HepG2 (cell line): Measurements from ENCODE around the gene CCDC57. TPM values are rescaled to one million over a fixed set of nuclear protein-coding genes. Genes with fewer than 3 reads are reported as not detected.

Experiments
- ARID2 ChIP-seq: sonication (generic); formaldehyde crosslinking; IDR thresholded peaks from 2 replicates; pipeline ENCODE4 v1.8.1; 2022; ENCODE audit warnings: mild to moderate bottlenecking, missing genetic modification reagents, borderline replicate concordance
- ATF6 ChIP-seq: sonication (generic); formaldehyde crosslinking; conservative IDR thresholded peaks from 2 replicates; pipeline ENCODE4 v1.4.0; 2020; ENCODE audit warnings: missing genetic modification reagents
- FOXA3 ChIP-seq: IDR thresholded peaks from 2 replicates; pipeline ENCODE4 v1.6.1; 2016; ENCODE audit warnings: missing genetic modification reagents, missing compliant biosample characterization
- HMGA1 ChIP-seq: sonication (generic); formaldehyde crosslinking; conservative IDR thresholded peaks from 2 replicates; pipeline ENCODE4 v1.4.0; 2020; ENCODE audit warnings: missing genetic modification reagents
- HNF4A ChIP-seq: sonication (generic); formaldehyde crosslinking; IDR thresholded peaks from 2 replicates; pipeline ENCODE4 v1.4.0; 2020; ENCODE audit warnings: missing genetic modification reagents
- MAFF ChIP-seq: IDR thresholded peaks from 2 replicates; pipeline ENCODE4 v1.6.1; 2011; ENCODE audit warnings: low read depth, low read length, improper control_type of control experiment
- MBD4 ChIP-seq: IDR thresholded peaks from 2 replicates; pipeline ENCODE4 v1.6.1; 2012; ENCODE audit warnings: low read length, inconsistent platforms, borderline replicate concordance
- MLLT10 ChIP-seq: sonication (generic); formaldehyde crosslinking; IDR thresholded peaks from 2 replicates; pipeline ENCODE4 v1.4.0; 2020; ENCODE audit warnings: missing genetic modification reagents
- POGZ ChIP-seq: sonication (generic); formaldehyde crosslinking; IDR thresholded peaks from 2 replicates; pipeline ENCODE4 v1.4.0; 2020; ENCODE audit warnings: mild to moderate bottlenecking, missing genetic modification reagents
- POLR2A ChIP-seq, 2 experiments: IDR thresholded peaks; 2 replicates each; pipeline ENCODE4 v1.6.1; 2011; ENCODE audit warnings: low read depth in 2 of 2, low read length in 2 of 2, mild to moderate bottlenecking in 1 of 2, moderate library complexity in 1 of 2; ENCODE audit not compliant: insufficient read depth in 1 of 2
- RFX1 ChIP-seq: fragments of 450-650 bp; IDR thresholded peaks from 2 replicates; pipeline ENCODE4 v1.6.1; 2017
- RNF219 ChIP-seq: sonication (generic); formaldehyde crosslinking; IDR thresholded peaks from 2 replicates; pipeline ENCODE4 v1.5.0; 2020; ENCODE audit warnings: mild to moderate bottlenecking, missing genetic modification reagents
- SUZ12 ChIP-seq: fragments of 150-350 bp; IDR thresholded peaks from 2 replicates; pipeline ENCODE4 v1.6.1; 2014; ENCODE audit warnings: low read depth, low read length
- TFDP1 ChIP-seq: IDR thresholded peaks from 2 replicates; pipeline ENCODE4 v1.6.1; 2016; ENCODE audit warnings: missing compliant biosample characterization, missing genetic modification reagents, borderline replicate concordance
- ZBTB7B ChIP-seq: sonication (generic); formaldehyde crosslinking; IDR thresholded peaks from 2 replicates; pipeline ENCODE4 v1.4.0; 2020; ENCODE audit warnings: missing genetic modification reagents
- ZNF20 ChIP-seq: sonication (generic); formaldehyde crosslinking; IDR thresholded peaks from 2 replicates; pipeline ENCODE4 v1.4.0; 2020; ENCODE audit warnings: mild to moderate bottlenecking, moderate library complexity, missing genetic modification reagents
- ZNF382 ChIP-seq: sonication (generic); formaldehyde crosslinking; IDR thresholded peaks from 2 replicates; pipeline ENCODE4 v1.5.0; 2020; ENCODE audit warnings: missing genetic modification reagents, mild to moderate bottlenecking, borderline replicate concordance
- ZNF891 ChIP-seq: sonication (generic); formaldehyde crosslinking; IDR thresholded peaks from 2 replicates; pipeline ENCODE4 v1.5.0; 2020; ENCODE audit warnings: mild to moderate bottlenecking, missing genetic modification reagents
- ZSCAN29 ChIP-seq: sonication (generic); formaldehyde crosslinking; conservative IDR thresholded peaks from 2 replicates; pipeline ENCODE4 v1.4.0; 2020; ENCODE audit warnings: mild to moderate bottlenecking, missing genetic modification reagents
- polyA plus RNA-seq, 8 experiments: library from polyadenylated mRNA; depleted of rRNA in 3 of 8; stranded (reverse) in 7 of 8; unstranded in 1 of 8; fragments of >200 nt; fragmentation: Illumina TruSeq in 4 of 8; extraction: Trizol in 4 of 8; gene quantifications; 2 replicates each; pipeline versions ENCODE4 v1.2.1 to v1.2.3, GENCODE V29; 2011 to 2016; ENCODE audit warnings: low read depth in 4 of 8, missing spikeins in 1 of 8, mixed read lengths in 1 of 8; ENCODE audit not compliant: insufficient read depth in 1 of 8
- total RNA-seq, 5 experiments: library from RNA; depleted of rRNA; stranded (reverse); fragments of >200 nt; fragmentation: Illumina TruSeq; extraction: Trizol; gene quantifications; 2 replicates each; pipeline ENCODE4 v1.2.3, GENCODE V29; 2016; ENCODE audit warnings: low read depth in 1 of 5
- TF ChIP-seq, protein P1 (sequence below): sonication (generic); formaldehyde crosslinking; IDR thresholded peaks from 2 replicates; pipeline ENCODE4 v1.4.0; 2020; ENCODE audit warnings: missing genetic modification reagents
- TF ChIP-seq, protein P2 (sequence below): sonication (generic); formaldehyde crosslinking; IDR thresholded peaks from 2 replicates; pipeline ENCODE4 v1.5.1; 2020; ENCODE audit warnings: missing genetic modification reagents, mild to moderate bottlenecking, borderline replicate concordance

Gene CCDC57
- total and polyA plus RNA-seq, 2 of the 13 experiments (the other 11 are each of a cell fraction or from before 2014, with no cell fraction given) = 59.3 to 59.9 TPM

GRCh38 chr17:82101767-82102679 lies 110.6 kb downstream of the CCDC57 start (continued):
- TF ChIP-seq RNF219 (CRISPR knock-in tag) (no peak), POGZ (CRISPR knock-in tag) (no peak), TFDP1 (CRISPR knock-in tag) (peak; percentile 74), POLR2A (IDR thresholded peaks at IDR 0.05; ENCODE audit: insufficient read depth in 1 of 2, low read depth in 2 of 2, low read length in 2 of 2) (no peak), ATF6 (CRISPR knock-in tag) (no peak), HMGA1 (CRISPR knock-in tag) (no peak), ZSCAN29 (0 out of 2 replicates have a peak, but pooled peaks have one; percentile 21), HNF4A (CRISPR knock-in tag) (peak; percentile 74), MLLT10 (CRISPR knock-in tag) (no peak), MBD4 (no peak), ARID2 (no peak), RFX1 (no peak), SUZ12 (no peak), ZNF382 (no peak), ZBTB7B (peak; percentile 83), ZNF891 (CRISPR knock-in tag) (peak; percentile 82), FOXA3 (peak; percentile 59), MAFF (no peak), ZNF20 (CRISPR knock-in tag) (no peak)
- TF ChIP-seq, protein P1, sequence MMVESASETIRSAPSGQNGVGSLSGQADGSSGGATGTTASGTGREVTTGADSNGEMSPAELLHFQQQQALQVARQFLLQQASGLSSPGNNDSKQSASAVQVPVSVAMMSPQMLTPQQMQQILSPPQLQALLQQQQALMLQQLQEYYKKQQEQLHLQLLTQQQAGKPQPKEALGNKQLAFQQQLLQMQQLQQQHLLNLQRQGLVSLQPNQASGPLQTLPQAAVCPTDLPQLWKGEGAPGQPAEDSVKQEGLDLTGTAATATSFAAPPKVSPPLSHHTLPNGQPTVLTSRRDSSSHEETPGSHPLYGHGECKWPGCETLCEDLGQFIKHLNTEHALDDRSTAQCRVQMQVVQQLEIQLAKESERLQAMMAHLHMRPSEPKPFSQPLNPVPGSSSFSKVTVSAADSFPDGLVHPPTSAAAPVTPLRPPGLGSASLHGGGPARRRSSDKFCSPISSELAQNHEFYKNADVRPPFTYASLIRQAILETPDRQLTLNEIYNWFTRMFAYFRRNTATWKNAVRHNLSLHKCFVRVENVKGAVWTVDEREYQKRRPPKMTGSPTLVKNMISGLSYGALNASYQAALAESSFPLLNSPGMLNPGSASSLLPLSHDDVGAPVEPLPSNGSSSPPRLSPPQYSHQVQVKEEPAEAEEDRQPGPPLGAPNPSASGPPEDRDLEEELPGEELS (CRISPR knock-in tag) = peak; percentile 63
- TF ChIP-seq, protein P2, sequence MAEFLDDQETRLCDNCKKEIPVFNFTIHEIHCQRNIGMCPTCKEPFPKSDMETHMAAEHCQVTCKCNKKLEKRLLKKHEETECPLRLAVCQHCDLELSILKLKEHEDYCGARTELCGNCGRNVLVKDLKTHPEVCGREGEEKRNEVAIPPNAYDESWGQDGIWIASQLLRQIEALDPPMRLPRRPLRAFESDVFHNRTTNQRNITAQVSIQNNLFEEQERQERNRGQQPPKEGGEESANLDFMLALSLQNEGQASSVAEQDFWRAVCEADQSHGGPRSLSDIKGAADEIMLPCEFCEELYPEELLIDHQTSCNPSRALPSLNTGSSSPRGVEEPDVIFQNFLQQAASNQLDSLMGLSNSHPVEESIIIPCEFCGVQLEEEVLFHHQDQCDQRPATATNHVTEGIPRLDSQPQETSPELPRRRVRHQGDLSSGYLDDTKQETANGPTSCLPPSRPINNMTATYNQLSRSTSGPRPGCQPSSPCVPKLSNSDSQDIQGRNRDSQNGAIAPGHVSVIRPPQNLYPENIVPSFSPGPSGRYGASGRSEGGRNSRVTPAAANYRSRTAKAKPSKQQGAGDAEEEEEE (CRISPR knock-in tag) = 0 out of 2 replicates have a peak, but pooled peaks have one; percentile 88
